ENCODE measurements around the gene FBXO42. TPM values are rescaled to one million over a fixed set of nuclear protein-coding genes. Genes with fewer than 3 reads are reported as not detected.

The FBXO42 gene
- polyA plus RNA-seq, 1 donor: 17.2 TPM

- no peak for DNase-seq (ENCODE audit: low read depth)
These were observed 146.3 kb downstream of the FBXO42 start for GRCh38 chr1:16205891-16206546.

- no peak for DNase-seq (ENCODE audit: low read depth)
These were observed 147.0 kb downstream of the FBXO42 start for GRCh38 chr1:16205334-16205671.

- no peak for DNase-seq (ENCODE audit: low read depth)
These were observed 147.5 kb downstream of the FBXO42 start for GRCh38 chr1:16204634-16205333.

GRCh38 chr1:16204216-16204615 lies 148.1 kb downstream of the FBXO42 start:
- DNase-seq (ENCODE audit: low read depth): no peak

DNA sequence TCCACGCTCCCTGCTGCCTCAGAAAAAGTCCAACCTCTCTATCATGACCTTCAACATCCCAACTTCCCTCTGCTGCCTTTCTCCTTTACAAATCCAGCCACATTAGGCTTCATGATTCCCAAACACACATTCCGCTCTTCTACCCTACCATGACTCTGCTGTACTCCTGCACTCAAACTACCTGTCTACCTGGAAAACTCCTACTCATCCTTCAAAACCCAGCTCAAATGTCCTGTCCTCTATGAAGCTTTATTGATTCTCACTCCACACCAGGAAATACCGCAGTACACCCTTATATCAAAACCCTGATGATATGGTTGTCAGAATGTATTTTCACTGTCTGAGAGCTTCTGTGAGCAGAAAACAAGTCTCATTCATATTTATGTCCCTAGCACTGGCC lies 148.7 kb downstream of the FBXO42 start:
- no peak for DNase-seq (ENCODE audit: low read depth)

DNA sequence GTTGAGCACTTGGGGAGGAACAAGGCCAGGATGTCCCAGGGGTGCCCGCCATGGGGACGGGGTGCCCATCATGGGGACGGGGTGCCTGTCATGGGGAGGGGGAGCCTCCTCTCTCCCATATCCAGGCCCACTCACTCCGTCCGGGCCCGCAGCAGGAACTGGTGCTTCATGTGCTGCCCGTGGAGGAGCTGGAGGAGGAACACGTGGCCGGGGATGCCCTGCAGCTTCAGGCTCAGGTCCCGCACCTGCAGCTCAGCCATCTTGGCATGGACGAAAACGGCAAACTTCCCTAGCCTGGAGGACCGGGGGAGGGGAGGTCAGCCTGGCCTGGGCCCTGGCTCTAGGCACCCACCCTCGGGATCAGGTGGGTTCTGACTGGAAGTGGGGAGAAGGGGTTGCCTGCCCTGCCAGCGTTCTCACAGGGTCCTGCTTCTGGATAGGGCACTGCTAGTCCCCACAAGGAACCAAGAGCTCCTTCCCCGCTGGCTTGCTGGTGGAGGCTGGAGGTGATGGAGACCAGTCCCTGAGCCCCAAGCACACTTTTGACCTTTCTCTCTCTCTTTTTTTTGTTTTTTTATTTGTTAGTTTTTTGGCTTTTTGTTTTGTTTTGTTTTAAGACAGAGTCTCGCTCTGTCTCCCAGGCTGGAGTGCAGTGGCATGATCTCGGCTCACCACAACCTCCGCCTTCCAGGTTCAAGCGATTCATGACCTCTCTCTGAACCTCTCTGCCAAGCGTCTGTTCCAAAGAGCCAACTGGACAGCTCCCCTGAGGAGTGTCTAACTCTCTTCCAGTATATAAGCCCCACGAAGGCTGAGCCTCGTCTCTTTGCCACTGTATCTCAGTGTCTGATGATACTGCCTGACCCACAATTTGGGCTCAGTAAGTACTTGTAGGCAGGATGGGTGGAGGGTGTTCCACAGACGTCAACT lies 149.7 kb downstream of the FBXO42 start:
- DNase-seq (ENCODE audit: low read depth): no peak

GRCh38 chr1:16199700-16200099 lies 152.6 kb downstream of the FBXO42 start:
- DNase-seq (ENCODE audit: low read depth): no peak

- DNase-seq (ENCODE audit: low read depth): no peak
These were observed 153.2 kb downstream of the FBXO42 start for GRCh38 chr1:16199157-16199501.

- DNase-seq (ENCODE audit: low read depth): no peak
These were observed 153.7 kb downstream of the FBXO42 start for GRCh38 chr1:16198444-16199156.

DNA sequence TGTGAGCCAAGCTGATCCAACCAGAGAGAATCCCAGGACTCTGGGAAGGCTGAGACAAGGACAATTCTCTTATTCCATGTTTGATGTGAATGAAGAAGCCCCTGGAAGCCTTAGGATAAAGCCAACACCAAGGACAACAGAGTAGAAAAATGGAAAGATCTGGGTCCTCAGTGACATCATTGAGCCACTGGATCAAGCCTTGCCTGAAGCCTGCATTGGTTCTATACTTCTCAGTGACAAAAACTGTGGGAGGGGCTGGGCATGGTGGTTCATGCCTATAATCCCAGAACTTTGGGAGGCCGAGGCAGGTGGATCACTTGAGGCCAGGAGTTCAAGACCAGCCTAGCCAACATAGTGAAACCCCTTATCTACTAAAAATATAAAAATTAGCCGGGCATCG lies 155.4 kb downstream of the FBXO42 start:
- no peak for DNase-seq (ENCODE audit: low read depth)

Other genes with a start within 250 kb of the FBXO42 start
- gene EPHA2, start 196.4 kb downstream of the FBXO42 start, polyA plus RNA-seq (ENCODE audit: insufficient read length): 5.3 TPM
- 2.5 TPM for gene ARHGEF19, start 139.8 kb downstream of the FBXO42 start, polyA plus RNA-seq (ENCODE audit: insufficient read length)
- gene CPLANE2, start 115.3 kb downstream of the FBXO42 start, polyA plus RNA-seq (ENCODE audit: insufficient read length): 1.8 TPM
- gene SZRD1, start 14.8 kb upstream of the FBXO42 start, polyA plus RNA-seq (ENCODE audit: insufficient read length): 80.6 TPM
- not detected for gene SPATA21, start 84.9 kb upstream of the FBXO42 start, polyA plus RNA-seq (ENCODE audit: insufficient read length)
- 32.8 TPM for gene NECAP2, start 88.2 kb upstream of the FBXO42 start, polyA plus RNA-seq (ENCODE audit: insufficient read length)
- not detected for gene RNU1-1, start 161.8 kb upstream of the FBXO42 start, polyA plus RNA-seq (ENCODE audit: insufficient read length)